Transverse colon (tissue), 4 donors: ENCODE data around the gene OLFML2A. TPM values are rescaled to one million over a fixed set of nuclear protein-coding genes. Genes with fewer than 3 reads are reported as not detected.

Experiments used
- DNase-seq: peaks from one replicate; pipeline ENCODE4 v3.0.0-alpha.2; 2019
- H3K27ac ChIP-seq, 4 donors: fragments of 200-600 bp; sonication (generic); 2 replicates each; pipeline ENCODE4 v1.5.1; 2016 to 2018; ENCODE audit warnings: inconsistent platforms in 4 of 4
- H3K27me3 ChIP-seq: fragments of 200-600 bp; sonication (generic); 2 replicates; pipeline ENCODE4 v1.5.1; 2017; ENCODE audit warnings: inconsistent platforms
- H3K36me3 ChIP-seq, 4 donors: fragments of 200-600 bp; sonication (generic); 2 replicates each; pipeline ENCODE4 v1.5.1; 2017 to 2019; ENCODE audit warnings: inconsistent platforms in 4 of 4
- H3K4me1 ChIP-seq, 4 donors: fragments of 200-600 bp; sonication (generic); 2 replicates each; pipeline ENCODE4 v1.5.1; 2017 to 2020; ENCODE audit warnings: inconsistent platforms in 4 of 4
- H3K4me3 ChIP-seq, 4 donors: fragments of 200-600 bp; sonication (generic); 1 replicate in 1 of 4; 2 replicates in 3 of 4; pipeline versions ENCODE4 v1.5.1 to v1.6.1; 2017 to 2019; ENCODE audit warnings: inconsistent platforms in 4 of 4
- H3K9me3 ChIP-seq, 2 donors: fragments of 200-600 bp; sonication (generic); 2 replicates each; pipeline ENCODE4 v1.5.1; 2017 to 2019; ENCODE audit warnings: inconsistent platforms in 2 of 2
- CTCF ChIP-seq, 5 experiments: fragments of 200-600 bp in 3 of 5; fragments of 450-650 bp in 2 of 5; sonication (generic) in 3 of 5; IDR thresholded peaks; 1 replicate in 2 of 5; 2 replicates in 3 of 5; pipeline ENCODE4 v1.5.1; 2016 to 2017; ENCODE audit warnings: antibody characterized with exemption in 5 of 5, inconsistent platforms in 3 of 5, mild to moderate bottlenecking in 2 of 5, moderate library complexity in 1 of 5
- EP300 ChIP-seq: sonication (generic); formaldehyde crosslinking; IDR thresholded peaks from one replicate; pipeline ENCODE4 v1.6.1; 2017; ENCODE audit warnings: antibody characterized with exemption, low read depth
- POLR2A ChIP-seq: fragments of 450-650 bp; IDR thresholded peaks from one replicate; pipeline ENCODE4 v1.6.1; 2016; ENCODE audit warnings: antibody characterized with exemption, mild to moderate bottlenecking, moderate library complexity
- POLR2AphosphoS5 ChIP-seq, 3 donors: sonication (generic); formaldehyde crosslinking; IDR thresholded peaks; one replicate each; pipeline ENCODE4 v1.6.1; 2016; ENCODE audit warnings: antibody characterized with exemption in 3 of 3
- WGBS, 2 donors: methylation state at CpG; one replicate each; pipeline ENCODE4 v1.1.5; 2018; ENCODE audit warnings: low coverage in 1 of 2; 5-methylcytosine and 5-hydroxymethylcytosine counted together
- in situ Hi-C, 4 donors: fragments of 200-750 bp; cut with MboI; loops; one replicate each; pipeline versions ENCODE4 v1.15.0 to v1.15.1; 2017; ENCODE audit warnings: low sequenced_read_pairs in 3 of 4, low pct_ligation_motif_present in 1 of 4, low pct_unique_long_range_greater_than_20kb in 1 of 4
- intact Hi-C: fragments of 100-400 bp; cut with DNase I; formaldehyde crosslinking; loops from one replicate; pipeline ENCODE4 v1.15.1; 2023; ENCODE audit warnings: low total_unique reads
- total RNA-seq, 4 donors: library from RNA; depleted of rRNA; stranded (reverse); fragments of >200 nt; gene quantifications; one replicate each; pipeline ENCODE4 v1.1.0, GENCODE V29; 2016

OLFML2A gene
- total RNA-seq, 4 donors from 2014 or later = 9.4 to 59.1 (median 16.0) TPM

DNA sequence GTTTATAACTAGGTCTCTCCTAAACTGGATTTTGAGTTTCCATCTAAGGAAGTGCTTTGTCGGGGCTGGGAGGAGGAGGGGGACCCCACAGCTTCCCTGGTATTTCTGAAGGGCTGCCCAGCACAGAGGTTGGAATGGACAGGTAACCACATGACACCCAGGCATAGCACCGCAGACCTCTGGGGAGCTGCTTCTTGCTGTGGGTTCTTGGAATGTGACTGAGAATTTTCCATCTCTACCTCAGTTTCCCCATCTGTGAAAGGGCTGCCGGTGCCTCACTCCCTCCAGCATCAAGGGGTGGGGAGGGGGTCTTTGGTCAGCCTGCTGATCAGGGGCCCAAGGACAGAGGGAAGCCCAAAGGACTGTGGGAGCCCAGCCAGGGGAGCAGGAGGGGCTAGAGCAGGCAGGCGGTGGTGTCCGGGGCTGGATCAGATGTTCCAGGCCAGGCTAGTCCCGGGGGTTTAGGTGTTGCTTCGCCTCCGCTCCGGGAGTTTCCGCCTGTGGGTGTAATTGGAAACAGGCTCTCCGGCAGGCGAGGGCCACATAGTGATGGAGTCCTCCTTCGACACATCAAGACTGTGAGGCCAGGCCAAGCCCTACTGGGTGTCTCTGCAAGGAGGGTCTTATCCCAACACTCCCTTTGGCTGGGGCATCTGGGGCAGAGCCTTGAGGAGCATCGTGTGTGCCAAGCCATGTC, 3.3 kb downstream of the OLFML2A start:
- Histone ChIP-seq H3K4me1 (peaks cover 3 to 35% (median 20%) of the 10 kb centered on the region in 4 donors), H3K27me3 (peaks cover 26% of the 10 kb centered on the region), H3K36me3 (no peaks in the 10 kb centered on the region), H3K4me3 (no peak overlapping the region), H3K9me3 (no peaks in the 10 kb centered on the region), H3K27ac (peak overlapping the region; percentile 66 to 85 (median 80))
- intact Hi-C loops (no loop called here), in situ Hi-C loops (loop anchor here in 2 of 4 donors (25.0 kb wide), 1 partner anchor 357 kb away; the partner anchor contains the start of gene SCAI (in 2 of the 2))
- TF ChIP-seq EP300 (no peak), CTCF (IDR thresholded peaks at IDR 0.05) (no peak), POLR2A (no peak), POLR2AphosphoS5 (IDR thresholded peaks at IDR 0.05) (no peak)
- 75% methylated on average over 14 of the region's 14 CpGs; no CpG with 5 or more reads in 1 of the 2 donors for WGBS, 2 donors
- peak; percentile 13 for DNase-seq

- Histone ChIP-seq H3K27me3 (peaks cover 21% of the 10 kb centered on the region), H3K4me3 (no peak overlapping the region), H3K9me3 (no peaks in the 10 kb centered on the region), H3K4me1 (peaks cover 3 to 35% (median 20%) of the 10 kb centered on the region in 4 donors), H3K36me3 (no peaks in the 10 kb centered on the region), H3K27ac (peak overlapping the region in 3 of 4 donors; percentile 77 to 85 (median 83))
- 97% methylated on average over 4 of the region's 4 CpGs; no CpG with 5 or more reads in 1 of the 2 donors for WGBS, 2 donors
- TF ChIP-seq POLR2AphosphoS5 (IDR thresholded peaks at IDR 0.05) (no peak), CTCF (IDR thresholded peaks at IDR 0.05) (no peak), POLR2A (no peak), EP300 (no peak)
- intact Hi-C loops = no loop called here
- no peak for DNase-seq
- in situ Hi-C loops = loop anchor here in 2 of 4 donors (25.0 kb wide), 1 partner anchor 357 kb away; the partner anchor contains the start of gene SCAI (in 2 of the 2)
These were observed 3.8 kb downstream of the OLFML2A start for GRCh38 chr9:124780757-124781151.

- H3K27ac ChIP-seq = peak overlapping the region in 1 of 4 donors; percentile 34
These were observed 5.2 kb downstream of the OLFML2A start for GRCh38 chr9:124781967-124782660.

More at GRCh38 chr9:124781967-124782660, 5.2 kb downstream of the OLFML2A start:
- in situ Hi-C loops (loop anchor here in 2 of 4 donors (25.0 kb wide), 1 partner anchor 355 kb away; the partner anchor contains the start of gene SCAI (in 2 of the 2)), intact Hi-C loops (no loop called here)
- Histone ChIP-seq H3K27me3 (peaks cover 7% of the 10 kb centered on the region), H3K4me3 (no peak overlapping the region), H3K4me1 (peaks cover 0 to 28% (median 12%) of the 10 kb centered on the region in 4 donors), H3K9me3 (no peaks in the 10 kb centered on the region), H3K36me3 (no peaks in the 10 kb centered on the region)
- TF ChIP-seq POLR2AphosphoS5 (IDR thresholded peaks at IDR 0.05) = no peak
- TF ChIP-seq POLR2A = no peak
- TF ChIP-seq EP300 = no peak
- TF ChIP-seq CTCF (IDR thresholded peaks at IDR 0.05) = no peak
- 86 to 100% methylated on average over 1 to 3 of the region's 3 CpGs for WGBS, 2 donors
- peak; percentile 4 for DNase-seq
